ENCODE measurements around the gene ARX. TPM values are rescaled to one million over a fixed set of nuclear protein-coding genes. Genes with fewer than 3 reads are reported as not detected.

Gene ARX
- total RNA-seq = 0.31 TPM

GRCh38 chrX:25015486-25016360 is at the start of gene ARX:
ARX (minus strand) TSS chrX:25015965; CDS start chrX:25015737, 228 bp downstream.
- DNase-seq = peak; percentile 85

- no peak for DNase-seq
Observed at GRCh38 chrX:25059273-25059672, 43.5 kb upstream of the ARX start.

- no peak for DNase-seq
Observed at GRCh38 chrX:25052798-25053534, 37.2 kb upstream of the ARX start.

- DNase-seq = no peak
Observed at GRCh38 chrX:25049971-25050370, 34.2 kb upstream of the ARX start.

- peak; percentile 1 for DNase-seq
Observed at GRCh38 chrX:25049357-25049756, 33.6 kb upstream of the ARX start.

- DNase-seq = no peak
Observed at GRCh38 chrX:25048178-25048577, 32.4 kb upstream of the ARX start.

GRCh38 chrX:25043192-25043591 is 27.4 kb upstream of the ARX start:
- no peak for DNase-seq

- DNase-seq = no peak
Observed at GRCh38 chrX:25039036-25039435, 23.3 kb upstream of the ARX start.

- no peak for DNase-seq
Observed at GRCh38 chrX:25034889-25035288, 19.1 kb upstream of the ARX start.

GRCh38 chrX:25029288-25029825 is 13.6 kb upstream of the ARX start:
- DNase-seq = no peak

- no peak for DNase-seq
Observed at GRCh38 chrX:25028726-25029125, 13.0 kb upstream of the ARX start.

- no peak for DNase-seq
Observed at GRCh38 chrX:25026576-25026975, 10.8 kb upstream of the ARX start.

GRCh38 chrX:25025615-25026014 is 9.8 kb upstream of the ARX start:
- no peak for DNase-seq

- DNase-seq = no peak
Observed at GRCh38 chrX:25023908-25024307, 8.1 kb upstream of the ARX start.

- no peak for DNase-seq
Observed at GRCh38 chrX:25022499-25023325, 6.9 kb upstream of the ARX start.

GRCh38 chrX:25020905-25021449 is 5.2 kb upstream of the ARX start:
- no peak for DNase-seq

GRCh38 chrX:25020391-25020904 is 4.7 kb upstream of the ARX start:
- DNase-seq = no peak

- no peak for DNase-seq
Observed at GRCh38 chrX:25019707-25020390, 4.1 kb upstream of the ARX start.

GRCh38 chrX:25018682-25019081 is 2.9 kb upstream of the ARX start:
- DNase-seq = no peak

GRCh38 chrX:25017667-25018247 is 2.0 kb upstream of the ARX start:
- peak; percentile 38 for DNase-seq

All from tongue (tissue), 2 donors.